ENCODE data around the gene COL5A1. TPM values are rescaled to one million over a fixed set of nuclear protein-coding genes. Genes with fewer than 3 reads are reported as not detected.

The COL5A1 gene
- total RNA-seq, 2 donors from 2014 or later, result 10.9 to 22.0 TPM

- Histone ChIP-seq H3K9me3 (no peaks in the 10 kb centered on the region), H3K36me3 (peaks cover 14% of the 10 kb centered on the region), H3K4me1 (no peaks in the 10 kb centered on the region), H3K27me3 (no peaks in the 10 kb centered on the region), H3K27ac (no peak overlapping the region), H3K4me3 (no peak overlapping the region)
- DNase-seq (ENCODE audit: low spot score), result no peak
- TF ChIP-seq, protein P1, sequence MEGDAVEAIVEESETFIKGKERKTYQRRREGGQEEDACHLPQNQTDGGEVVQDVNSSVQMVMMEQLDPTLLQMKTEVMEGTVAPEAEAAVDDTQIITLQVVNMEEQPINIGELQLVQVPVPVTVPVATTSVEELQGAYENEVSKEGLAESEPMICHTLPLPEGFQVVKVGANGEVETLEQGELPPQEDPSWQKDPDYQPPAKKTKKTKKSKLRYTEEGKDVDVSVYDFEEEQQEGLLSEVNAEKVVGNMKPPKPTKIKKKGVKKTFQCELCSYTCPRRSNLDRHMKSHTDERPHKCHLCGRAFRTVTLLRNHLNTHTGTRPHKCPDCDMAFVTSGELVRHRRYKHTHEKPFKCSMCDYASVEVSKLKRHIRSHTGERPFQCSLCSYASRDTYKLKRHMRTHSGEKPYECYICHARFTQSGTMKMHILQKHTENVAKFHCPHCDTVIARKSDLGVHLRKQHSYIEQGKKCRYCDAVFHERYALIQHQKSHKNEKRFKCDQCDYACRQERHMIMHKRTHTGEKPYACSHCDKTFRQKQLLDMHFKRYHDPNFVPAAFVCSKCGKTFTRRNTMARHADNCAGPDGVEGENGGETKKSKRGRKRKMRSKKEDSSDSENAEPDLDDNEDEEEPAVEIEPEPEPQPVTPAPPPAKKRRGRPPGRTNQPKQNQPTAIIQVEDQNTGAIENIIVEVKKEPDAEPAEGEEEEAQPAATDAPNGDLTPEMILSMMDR (IDR thresholded peaks at IDR 0.05), result no peak
These were observed 107.0 kb downstream of the COL5A1 start for GRCh38 chr9:134748591-134748990.

- H3K27me3 ChIP-seq, result no peaks in the 10 kb centered on the region
- no peak for DNase-seq (ENCODE audit: low spot score)
- no peak overlapping the region for H3K27ac ChIP-seq
These were observed 109.0 kb downstream of the COL5A1 start for GRCh38 chr9:134750450-134751155.

GRCh38 chr9:134751622-134752021, 110.0 kb downstream of the COL5A1 start:
- Histone ChIP-seq H3K9me3 (no peaks in the 10 kb centered on the region), H3K4me1 (no peaks in the 10 kb centered on the region), H3K27me3 (no peaks in the 10 kb centered on the region), H3K4me3 (no peak overlapping the region), H3K27ac (no peak overlapping the region), H3K36me3 (peaks cover 6% of the 10 kb centered on the region)
- TF ChIP-seq, protein P1 (IDR thresholded peaks at IDR 0.05), result no peak
- no peak for DNase-seq (ENCODE audit: low spot score)

More at GRCh38 chr9:134750450-134751155, 109.0 kb downstream of the COL5A1 start:
- H3K4me3 ChIP-seq, result no peak overlapping the region
- H3K4me1 ChIP-seq, result no peaks in the 10 kb centered on the region
- H3K9me3 ChIP-seq, result no peaks in the 10 kb centered on the region
- TF ChIP-seq, protein P1 (IDR thresholded peaks at IDR 0.05), result no peak
- peaks cover 14% of the 10 kb centered on the region for H3K36me3 ChIP-seq

- Histone ChIP-seq H3K9me3 (no peaks in the 10 kb centered on the region), H3K36me3 (peaks cover 4% of the 10 kb centered on the region), H3K27ac (no peak overlapping the region), H3K4me3 (no peak overlapping the region), H3K4me1 (no peaks in the 10 kb centered on the region), H3K27me3 (no peaks in the 10 kb centered on the region)
- no peak for DNase-seq (ENCODE audit: low spot score)
- TF ChIP-seq, protein P1 (IDR thresholded peaks at IDR 0.05), result no peak
These were observed 111.0 kb downstream of the COL5A1 start for GRCh38 chr9:134752471-134753168.

GRCh38 chr9:134753191-134753590, 111.6 kb downstream of the COL5A1 start:
- no peaks in the 10 kb centered on the region for H3K27me3 ChIP-seq
- H3K9me3 ChIP-seq, result no peaks in the 10 kb centered on the region
- no peaks in the 10 kb centered on the region for H3K4me1 ChIP-seq
- TF ChIP-seq, protein P1 (IDR thresholded peaks at IDR 0.05), result no peak
- no peak overlapping the region for H3K4me3 ChIP-seq
- no peak overlapping the region for H3K27ac ChIP-seq
- no peak for DNase-seq (ENCODE audit: low spot score)
- H3K36me3 ChIP-seq, result peaks cover 4% of the 10 kb centered on the region

Data from right atrium auricular region (tissue), 2 donors.